Erythroblast (primary cell): ENCODE results near the gene CD79B.
"Not testable (repeated sequence)": the region's sequence is repeated elsewhere in the genome, so short reads cannot be mapped to it uniquely, and the experiment has no call there.

Experiments used
- DNase-seq, 2 experiments: peaks; one replicate each; lab custom pipeline; 2025; lab: John Stamatoyannopoulos, UW
- GATA1 ChIP-seq: IDR thresholded peaks from 2 replicates; pipeline ENCODE4 v1.6.1; 2011; ENCODE audit warnings: low read depth, mild to moderate bottlenecking, control low read depth, low read length, moderate library complexity
- POLR2A ChIP-seq: IDR thresholded peaks from 2 replicates; pipeline ENCODE4 v1.6.1; 2011; ENCODE audit warnings: mild to moderate bottlenecking, low read length

Gene CD79B

DNA sequence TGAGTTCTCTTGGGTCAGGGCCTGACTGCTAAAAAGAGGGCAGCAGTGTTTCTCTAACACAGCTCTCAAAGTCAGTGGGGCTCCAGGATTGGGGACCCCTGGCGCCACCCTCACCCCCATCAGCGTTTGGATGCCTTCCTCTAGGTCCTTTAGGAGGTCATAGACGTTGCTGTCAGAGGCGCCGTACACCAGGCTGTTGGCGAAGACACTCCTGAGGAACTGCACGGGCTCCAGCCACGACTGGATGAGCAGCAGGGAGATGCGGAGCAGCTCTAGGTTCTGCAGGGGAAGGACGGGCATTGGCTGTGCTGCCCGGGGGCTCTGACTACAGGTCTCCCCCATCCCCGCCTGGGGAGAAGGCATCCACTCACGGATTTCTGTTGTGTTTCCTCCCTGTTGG is 14.5 kb downstream of the CD79B start:
- TF ChIP-seq GATA1 (no peak), POLR2A (no peak)
- no peak for DNase-seq

GRCh38 chr17:63917206-63917605 is 14.9 kb downstream of the CD79B start:
- DNase-seq, result not testable (repeated sequence)

DNA sequence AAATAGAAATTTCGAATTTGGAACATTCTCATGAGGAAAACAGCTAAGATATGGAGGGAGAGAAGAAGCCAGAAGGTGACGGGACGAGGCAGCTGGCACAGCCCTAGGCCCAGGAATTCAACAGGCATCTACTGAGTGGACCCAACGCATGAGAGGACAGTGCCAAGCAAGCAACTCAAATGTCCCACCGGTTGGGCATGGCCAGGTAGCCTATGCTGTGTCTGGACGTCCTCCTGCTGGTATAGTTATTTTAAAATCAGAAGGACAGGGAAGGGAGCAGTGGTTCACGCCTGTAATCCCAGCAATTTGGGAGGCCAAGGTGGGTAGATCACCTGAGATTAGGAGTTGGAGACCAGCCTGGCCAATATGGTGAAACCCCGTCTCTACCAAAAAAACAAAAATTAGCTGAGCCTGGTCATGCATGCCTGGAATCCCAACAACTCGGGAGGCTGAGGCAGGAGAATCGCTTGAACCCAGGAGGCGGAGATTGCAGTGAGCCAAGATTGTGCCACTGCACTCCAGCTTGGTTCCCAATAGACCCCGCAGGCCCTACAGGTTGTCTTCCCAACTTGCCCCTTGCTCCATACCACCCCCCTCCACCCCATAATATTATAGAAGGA is 15.5 kb downstream of the CD79B start:
- TF ChIP-seq POLR2A (no peak), GATA1 (no peak)
- no peak for DNase-seq

- not testable (repeated sequence) for DNase-seq
These were observed 16.4 kb downstream of the CD79B start for GRCh38 chr17:63915753-63916152.

DNA sequence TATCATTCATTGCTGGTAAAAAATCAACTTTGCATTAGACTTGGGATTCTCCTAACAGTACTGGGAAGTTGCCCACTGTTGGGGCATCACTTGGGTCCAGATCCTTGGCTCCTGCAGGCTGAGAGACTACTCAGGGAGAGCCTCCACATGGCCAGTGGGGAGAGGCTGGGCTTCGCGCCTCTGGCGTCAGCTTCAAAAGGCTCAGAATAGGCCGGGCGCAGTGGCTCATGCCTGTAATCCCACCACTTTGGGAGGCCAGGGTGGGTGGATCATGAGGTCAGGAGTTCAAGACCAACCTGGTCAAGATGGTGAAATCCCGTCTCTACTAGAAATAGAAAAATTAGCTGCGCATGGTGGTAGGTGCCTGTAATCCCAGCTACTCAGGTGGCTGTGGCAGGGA is 17.7 kb downstream of the CD79B start:
- TF ChIP-seq GATA1, result no peak
- TF ChIP-seq POLR2A, result no peak
- no peak for DNase-seq

GRCh38 chr17:63911657-63912100 is 20.5 kb downstream of the CD79B start:
- TF ChIP-seq GATA1, result no peak
- no peak for TF ChIP-seq POLR2A
- DNase-seq, result peak in 1 of 2 experiments; percentile 69

- TF ChIP-seq GATA1, result no peak
- no peak for DNase-seq
These were observed 21.0 kb downstream of the CD79B start, which contains the start of gene CSHL1 for GRCh38 chr17:63911041-63911635. Gene CSHL1 (minus strand): TSS chr17:63911258. CDS start chr17:63911196, 62 bp downstream.

DNA sequence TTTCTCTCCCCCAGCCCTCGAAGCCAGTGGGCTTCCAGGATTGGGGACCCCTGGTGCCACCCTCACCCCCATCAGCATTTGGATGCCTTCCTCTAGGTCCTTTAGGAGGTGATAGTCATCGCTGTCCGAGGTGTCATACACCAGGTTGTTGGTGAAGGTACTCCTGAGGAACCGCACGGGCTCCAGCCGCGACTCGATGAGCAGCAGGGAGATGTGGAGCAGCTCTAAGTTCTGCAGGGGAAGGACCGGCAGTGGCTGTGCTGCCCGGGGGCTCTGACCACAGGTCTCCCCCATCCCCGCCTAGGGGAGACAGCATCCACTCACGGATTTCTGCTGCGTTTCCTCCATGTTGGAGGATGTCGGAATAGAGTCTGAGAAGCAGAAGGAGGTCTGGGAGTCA is 22.0 kb downstream of the CD79B start:
- DNase-seq, result no peak
- TF ChIP-seq GATA1 (no peak), POLR2A (no peak)

GRCh38 chr17:63909586-63909985 is 22.5 kb downstream of the CD79B start:
- DNase-seq, result not testable (repeated sequence)

GRCh38 chr17:63907161-63907778 is 24.9 kb downstream of the CD79B start:
- peak in 1 of 2 experiments; percentile 19 for DNase-seq

- DNase-seq, result not testable (repeated sequence)
These were observed 27.3 kb downstream of the CD79B start for GRCh38 chr17:63904796-63905195.

DNA sequence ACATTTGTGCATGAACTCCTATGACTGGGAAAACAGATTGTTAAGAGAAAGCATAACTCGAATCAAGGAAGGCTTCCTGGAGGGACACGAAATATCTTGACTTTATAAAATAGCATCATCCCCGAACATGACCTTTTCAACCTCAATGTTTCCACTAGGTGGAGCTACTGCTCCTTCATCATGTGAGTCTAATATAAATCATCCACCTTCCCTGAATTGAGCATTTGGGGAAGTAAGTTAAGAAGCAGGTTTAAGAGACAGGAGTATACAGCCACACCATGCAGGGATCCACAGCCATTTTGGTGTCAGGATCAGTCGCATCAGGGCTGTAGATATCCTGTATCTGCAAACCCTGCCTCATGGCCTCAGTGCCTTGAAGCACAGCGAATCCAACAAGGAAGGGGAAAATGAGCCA is 28.3 kb downstream of the CD79B start:
- peak in 1 of 2 experiments; percentile 51 for DNase-seq

DNA sequence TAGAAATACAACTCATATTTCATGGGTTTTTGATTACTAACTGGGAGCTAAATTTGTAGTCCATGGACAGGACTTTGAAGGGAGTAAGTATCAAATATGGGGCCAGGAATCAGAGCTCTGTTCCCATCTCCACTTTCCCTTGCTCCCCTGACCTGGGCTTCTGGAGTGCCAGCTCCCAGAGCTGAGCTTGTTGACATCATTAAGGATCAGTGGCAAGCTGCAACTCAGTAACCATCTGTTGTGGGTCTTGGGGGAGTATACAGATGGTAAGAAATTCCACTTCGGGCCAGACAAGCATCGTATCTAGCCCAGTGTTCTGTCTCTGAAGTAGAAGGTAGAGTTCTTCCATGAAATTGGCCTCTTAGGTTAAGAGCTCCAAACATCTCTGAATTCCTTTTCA is 30.2 kb downstream of the CD79B start:
- not testable (repeated sequence) for DNase-seq

DNA sequence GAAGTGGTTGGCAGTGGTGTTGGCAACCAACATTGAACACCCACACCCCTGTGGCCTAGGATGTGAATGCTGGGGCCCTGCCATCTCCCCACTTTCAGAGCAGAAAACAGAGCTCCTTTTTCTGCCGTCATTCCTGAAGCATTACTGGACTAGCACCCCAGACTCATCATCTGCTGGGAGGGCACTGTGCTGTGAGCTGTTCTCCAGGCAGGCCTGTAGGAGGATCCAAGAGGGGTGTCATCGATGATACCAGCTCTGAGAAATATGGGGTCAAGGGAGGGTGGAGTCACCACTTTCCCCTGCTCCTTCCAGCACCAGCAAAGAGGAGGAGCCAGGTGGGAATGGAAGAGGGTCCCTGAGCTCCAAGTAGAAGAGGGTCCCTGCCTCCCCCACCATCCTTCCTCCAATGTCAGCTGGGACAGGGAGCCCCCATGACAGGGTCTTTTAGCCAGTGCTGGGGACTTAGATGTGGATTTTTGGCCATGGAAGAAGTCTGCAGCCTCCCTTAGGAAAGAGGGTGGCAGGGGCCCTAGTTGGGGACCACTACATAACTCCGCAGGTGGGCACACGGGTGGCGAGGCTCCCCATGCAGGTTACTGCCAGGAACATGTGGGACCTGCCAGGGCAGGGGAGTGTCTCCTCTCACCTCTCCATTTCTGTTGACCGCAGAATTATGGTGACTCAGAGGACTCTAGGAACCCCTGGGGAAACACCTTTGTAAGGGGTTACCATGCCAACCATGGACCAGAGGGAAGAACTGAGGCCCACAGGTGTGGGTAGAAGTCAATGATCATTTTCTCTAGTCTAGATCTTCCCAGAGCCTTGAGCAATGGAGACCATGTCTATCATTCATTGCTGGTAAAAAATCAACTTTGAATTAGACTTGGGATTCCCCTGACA is 33.0 kb downstream of the CD79B start:
- not testable (repeated sequence) for DNase-seq

DNA sequence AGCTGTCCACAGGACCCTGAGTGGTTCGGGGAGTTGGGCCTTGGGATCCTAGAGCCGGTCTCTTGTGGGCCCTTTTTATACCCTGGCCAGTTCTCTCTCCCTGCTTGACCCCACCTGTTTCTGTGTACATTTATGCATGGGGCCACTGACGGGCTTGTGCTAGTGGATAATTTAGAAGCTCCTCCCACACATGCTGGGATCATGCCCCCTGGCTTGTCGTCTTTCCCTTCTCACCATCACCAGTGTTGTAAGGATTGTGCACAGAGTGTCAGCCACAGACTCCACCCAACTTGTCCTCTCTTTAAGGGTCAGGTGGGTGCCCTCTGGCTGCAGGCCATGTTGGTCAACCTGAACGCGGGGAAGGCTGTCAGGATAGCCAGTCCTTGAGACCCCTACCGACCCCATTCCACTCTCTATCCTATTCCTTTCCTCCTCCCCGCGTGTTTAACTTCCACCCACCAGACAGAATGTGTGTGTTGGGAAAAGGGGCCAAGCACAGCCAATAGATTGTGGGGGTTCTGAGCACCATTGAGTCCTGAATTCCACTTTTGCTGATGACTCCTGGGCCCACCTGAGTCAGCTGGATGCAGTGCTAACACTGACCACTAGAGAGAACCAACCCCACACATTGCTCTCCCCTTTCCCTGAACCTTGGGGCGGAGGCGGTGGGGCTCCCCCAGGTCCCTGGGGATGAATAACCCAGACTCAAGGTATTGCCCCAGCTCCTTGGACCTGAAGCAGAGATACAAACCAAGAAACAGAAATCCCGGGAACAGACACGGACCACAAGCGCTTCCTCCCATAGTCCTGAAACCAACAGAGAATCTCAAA is 35.4 kb downstream of the CD79B start, which contains the start of gene CSH1:
Gene CSH1 (minus strand): TSS at position 51 of the 831 bp plus-strand sequence. CDS start 63 bp downstream, outside the sequence.
- DNase-seq, result not testable (repeated sequence)

- DNase-seq, result not testable (repeated sequence)
These were observed 37.3 kb downstream of the CD79B start for GRCh38 chr17:63894821-63895220.

DNA sequence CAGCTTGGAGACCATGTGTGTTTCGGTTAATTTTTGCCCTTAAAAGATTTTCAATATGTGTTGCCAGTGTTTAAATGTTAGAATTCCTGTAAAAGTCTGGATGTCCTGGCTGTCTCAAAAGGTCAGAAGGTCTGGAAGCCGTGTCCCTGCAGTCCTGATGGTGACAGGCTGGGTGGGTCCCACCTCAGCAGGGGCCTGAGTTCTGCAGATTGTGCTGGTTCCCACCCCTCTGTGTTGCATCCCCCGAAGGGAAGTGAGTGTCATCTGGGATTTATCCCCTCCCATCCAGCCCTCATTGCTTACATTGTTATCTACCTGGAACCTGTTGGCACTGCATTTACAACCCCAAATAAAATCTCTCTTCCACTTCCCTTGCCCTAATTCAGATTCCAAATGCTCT is 38.1 kb downstream of the CD79B start:
- not testable (repeated sequence) for DNase-seq

DNA sequence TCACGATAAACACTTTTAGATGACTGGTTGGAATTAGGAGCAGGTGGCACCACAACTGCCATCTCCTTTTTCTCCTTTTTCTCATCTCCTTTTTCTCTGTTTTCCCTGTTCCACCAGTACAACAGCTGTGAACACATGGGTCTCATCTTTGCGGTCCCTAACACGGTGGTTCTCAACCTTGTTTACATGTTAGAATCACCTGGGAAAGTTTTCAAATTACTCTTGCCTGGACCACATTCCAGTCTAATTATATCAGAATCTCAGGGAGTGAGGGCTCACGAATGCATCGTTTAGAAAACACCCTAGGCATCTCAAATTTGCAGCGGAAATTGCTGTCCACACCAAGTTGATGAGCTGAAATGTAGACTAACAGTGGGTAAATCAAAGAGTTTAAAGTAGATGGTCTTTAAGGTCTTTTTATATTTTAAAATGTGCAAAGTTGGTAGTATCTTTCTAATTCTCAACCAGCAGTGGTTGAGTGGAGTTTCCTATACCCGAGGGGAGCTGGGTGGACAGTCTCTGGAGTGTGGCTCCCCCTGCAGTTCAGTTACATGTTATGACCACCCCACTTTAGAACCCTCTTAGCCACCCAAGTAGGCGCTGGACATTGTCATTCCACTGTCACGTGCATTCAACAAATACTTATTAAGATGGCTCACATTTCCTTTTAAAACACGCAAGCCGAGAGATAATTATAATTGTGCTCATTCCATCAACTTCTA is 39.7 kb downstream of the CD79B start:
- peak in 1 of 2 experiments; percentile 41 for DNase-seq
